ENCODE measurements around the gene TMEM181.
"Not testable (repeated sequence)": the region's sequence is repeated elsewhere in the genome, so short reads cannot be mapped to it uniquely, and the experiment has no call there.

Gene TMEM181

DNA sequence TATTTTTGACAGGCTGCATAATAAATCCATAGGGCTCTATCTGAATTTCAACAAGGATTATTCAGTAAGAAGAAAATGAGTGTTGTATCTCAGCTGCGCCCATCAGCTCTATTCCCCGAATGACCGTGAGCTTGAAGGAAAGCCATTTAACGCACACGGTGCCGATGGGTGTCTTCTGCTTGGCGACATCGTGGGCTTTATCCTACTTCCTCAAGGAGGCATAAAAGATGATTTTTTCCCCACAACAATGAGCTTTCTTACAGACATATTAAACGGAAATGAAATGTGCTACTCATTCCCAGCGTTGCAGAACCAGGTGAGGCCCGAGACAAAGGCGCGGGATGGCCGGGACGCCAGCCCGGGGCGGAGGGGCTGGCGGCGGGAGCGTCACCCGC, 83.9 kb downstream of the TMEM181 start:
- DNase-seq: no peak

- peak; percentile 79 for DNase-seq
Observed at GRCh38 chr6:158644231-158645063, 84.6 kb downstream of the TMEM181 start, which contains the start of gene DYNLT1. Gene DYNLT1 (minus strand): TSS chr6:158644743. CDS start chr6:158644708, 35 bp downstream.

DNA sequence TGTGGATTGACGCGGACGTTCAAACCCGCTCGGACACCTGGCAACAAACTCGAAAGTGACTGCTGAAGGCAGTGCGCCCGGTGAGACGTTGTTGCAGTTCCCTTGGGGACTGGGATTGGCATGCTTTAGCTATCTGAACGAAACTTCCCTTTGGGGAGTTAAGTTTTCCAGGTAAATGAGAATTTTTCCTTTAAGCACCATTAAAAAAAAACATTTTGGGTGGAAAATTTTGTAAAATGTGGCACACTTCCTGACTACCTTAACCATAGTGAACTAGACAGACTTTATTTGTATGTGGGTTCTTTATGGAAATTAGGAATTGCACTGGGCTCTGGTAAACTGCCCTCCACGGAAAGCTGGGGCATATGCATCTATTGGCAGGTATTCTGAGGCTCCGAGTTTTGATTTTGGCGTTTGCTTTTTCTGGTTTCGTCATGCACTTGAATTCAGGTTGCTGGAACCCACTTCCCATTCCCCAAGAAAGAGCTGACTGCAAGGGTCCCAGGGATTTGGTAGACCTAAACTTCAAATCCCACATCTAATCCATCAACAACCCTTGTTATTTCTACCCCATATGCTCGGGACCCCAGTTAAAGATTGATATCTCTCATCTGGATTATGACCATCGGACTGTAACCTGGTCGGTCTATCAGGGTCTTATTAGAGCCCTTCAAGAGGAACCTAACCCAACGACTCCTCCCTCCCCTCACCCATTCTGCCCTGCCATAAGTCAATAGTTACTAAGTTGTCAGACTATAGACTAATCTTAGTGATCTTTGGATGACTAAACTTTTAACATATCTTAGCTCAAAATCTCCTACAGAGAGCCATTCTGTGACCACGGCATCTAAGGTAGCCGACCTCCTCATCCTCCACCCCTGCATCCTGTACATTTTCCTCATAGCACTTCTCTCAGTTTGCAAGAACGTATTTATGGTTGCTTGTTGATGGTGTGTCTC, 85.5 kb downstream of the TMEM181 start:
- DNase-seq: peak; percentile 18

DNA sequence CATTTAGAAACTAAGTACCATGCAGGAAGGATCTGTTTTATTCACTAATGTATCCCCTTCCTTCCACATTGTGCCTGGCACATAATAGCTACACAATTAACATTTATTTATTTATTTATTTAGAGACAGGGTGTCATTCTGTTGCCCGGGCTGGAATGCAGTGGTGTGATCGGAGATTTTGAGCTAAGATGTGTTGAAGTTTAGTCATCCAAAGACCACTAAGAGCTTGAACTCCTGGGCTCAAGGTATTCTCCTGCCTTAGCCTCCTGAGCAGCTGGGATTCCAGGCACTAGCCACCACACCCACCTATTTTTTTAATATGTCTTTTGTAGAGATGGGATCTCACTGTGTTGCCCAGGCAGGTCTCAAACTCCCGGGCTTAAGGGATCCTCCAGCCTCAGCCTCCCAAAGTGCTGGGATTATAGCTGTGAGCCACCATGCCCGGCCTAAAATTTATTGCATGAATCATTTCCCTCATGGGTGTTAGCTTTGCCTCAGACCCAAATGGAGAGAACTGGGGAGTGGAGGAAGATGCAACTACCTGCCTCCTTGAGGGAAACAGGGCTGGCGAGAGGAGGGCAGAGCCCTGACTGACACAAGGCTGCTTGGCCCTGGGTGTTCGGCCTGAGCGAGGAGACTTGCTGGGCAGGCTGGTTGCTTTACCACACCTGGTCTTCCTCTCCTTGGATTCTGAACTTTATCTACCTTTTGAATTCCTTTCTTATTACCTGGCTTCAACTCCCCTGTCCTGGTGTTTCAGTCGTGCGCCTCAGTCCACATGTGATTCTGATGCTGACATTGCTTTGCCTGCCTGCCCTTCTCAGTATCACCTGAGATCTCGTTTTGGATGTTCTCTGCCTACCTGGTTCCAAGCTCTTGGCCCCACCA, 86.4 kb downstream of the TMEM181 start:
- DNase-seq: no peak

DNA sequence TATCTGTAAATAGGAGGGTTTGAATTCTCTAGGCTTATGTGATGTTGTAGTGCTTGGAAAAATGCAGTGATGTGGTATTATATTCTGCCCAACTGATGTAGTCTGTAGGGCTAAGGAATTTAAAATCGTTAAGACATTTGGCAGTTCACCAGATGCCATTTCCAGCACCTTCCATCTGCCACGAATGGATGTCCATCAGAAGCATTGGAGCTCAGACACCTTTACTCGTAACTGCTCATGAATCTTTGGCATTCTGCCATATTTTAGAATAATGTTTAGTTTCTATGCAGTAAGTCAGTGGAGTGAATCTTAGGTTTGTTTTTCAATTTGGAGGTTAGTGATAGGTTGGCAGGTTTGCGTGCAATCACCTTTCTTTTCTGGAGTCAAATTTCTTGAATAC, 87.6 kb downstream of the TMEM181 start:
- no peak for DNase-seq

GRCh38 chr6:158648682-158649131, 88.8 kb downstream of the TMEM181 start:
- DNase-seq: peak; percentile 16

DNA sequence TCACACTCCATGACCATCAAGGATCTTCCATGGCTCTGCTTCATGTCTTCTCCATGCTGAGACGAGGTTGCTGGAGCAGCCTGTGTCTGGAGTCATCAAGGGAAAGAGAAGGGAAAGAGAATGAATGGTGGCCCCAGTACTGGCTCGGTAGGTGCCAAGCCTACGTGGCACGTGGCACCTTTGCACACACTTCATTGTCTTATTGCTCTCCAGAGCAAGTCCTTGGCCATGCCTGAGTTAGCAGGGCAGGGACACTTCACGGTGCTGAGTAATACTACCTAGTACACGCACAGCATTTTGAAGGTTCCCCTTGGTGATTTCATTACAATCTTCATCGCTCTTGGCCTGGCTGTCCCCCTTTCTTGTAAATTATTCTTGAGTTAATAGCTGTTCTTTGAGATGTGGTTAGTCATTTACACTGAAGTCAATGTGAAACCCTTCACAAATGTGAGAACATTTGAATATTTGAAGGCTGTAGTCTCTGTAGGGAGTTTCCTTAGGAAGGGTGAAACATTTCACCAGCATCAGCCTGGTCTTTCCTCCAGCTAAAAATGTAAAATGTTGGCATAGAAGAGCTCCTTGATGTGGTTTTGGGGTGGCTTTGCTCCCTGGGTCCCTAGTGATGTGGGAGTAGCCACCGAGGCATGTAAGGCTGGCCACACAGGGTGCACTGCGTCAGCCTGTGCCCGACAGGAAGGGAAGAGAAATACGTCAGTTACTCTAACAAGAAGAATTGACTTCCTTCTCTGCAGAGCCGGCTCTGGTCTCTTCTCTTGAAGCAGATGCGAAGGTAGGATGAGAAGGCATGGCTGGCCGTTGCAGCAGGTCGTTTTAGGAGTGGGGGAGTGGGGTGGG, 89.6 kb downstream of the TMEM181 start, which contains the start of gene SYTL3:
SYTL3 (plus strand) TSS at position 766 of the 855 bp plus-strand sequence. CDS start 13,215 bp downstream, outside the sequence.
- DNase-seq: peak; percentile 84

DNA sequence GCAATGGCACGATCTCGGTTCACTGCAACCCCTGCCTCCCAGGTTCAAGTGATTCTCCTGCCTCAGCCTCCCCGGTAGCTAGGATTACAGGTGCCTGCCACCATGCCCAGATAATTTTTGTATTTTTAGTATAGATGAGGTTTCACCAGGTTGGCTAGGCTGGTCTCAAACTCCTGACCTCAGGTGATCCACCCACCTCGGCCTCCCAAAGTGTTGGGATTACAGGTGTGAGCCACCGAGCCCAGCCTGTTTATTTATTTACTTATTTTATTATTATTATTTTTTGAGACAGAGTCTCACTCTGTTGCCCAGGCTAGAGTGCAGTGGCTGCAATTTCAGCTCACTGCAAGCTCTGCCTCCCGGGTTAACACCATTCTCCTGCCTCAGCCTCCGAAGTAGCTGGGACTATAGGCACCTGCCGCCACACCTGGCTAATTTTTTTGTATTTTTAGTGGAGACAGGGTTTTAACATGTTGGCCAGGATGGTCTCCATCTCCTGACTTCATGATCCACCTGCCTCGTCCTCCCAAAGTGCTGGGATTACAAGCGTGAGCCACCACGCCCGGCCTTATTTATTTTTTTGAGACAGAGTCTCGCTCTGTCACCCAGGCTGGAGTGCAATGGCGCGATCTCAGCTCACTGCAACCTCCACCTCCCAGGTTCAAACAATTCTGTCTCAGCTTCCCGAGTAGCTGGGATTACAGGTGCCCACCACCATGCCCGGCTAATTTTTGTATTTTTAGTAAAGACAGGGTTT, 92.3 kb downstream of the TMEM181 start:
- DNase-seq: not testable (repeated sequence)

- DNase-seq: peak; percentile 90
Observed at GRCh38 chr6:158653577-158654354, 93.9 kb downstream of the TMEM181 start.

GRCh38 chr6:158654498-158654897, 94.6 kb downstream of the TMEM181 start:
- DNase-seq: no peak

- no peak for DNase-seq
Observed at GRCh38 chr6:158654960-158655489, 95.1 kb downstream of the TMEM181 start.

DNA sequence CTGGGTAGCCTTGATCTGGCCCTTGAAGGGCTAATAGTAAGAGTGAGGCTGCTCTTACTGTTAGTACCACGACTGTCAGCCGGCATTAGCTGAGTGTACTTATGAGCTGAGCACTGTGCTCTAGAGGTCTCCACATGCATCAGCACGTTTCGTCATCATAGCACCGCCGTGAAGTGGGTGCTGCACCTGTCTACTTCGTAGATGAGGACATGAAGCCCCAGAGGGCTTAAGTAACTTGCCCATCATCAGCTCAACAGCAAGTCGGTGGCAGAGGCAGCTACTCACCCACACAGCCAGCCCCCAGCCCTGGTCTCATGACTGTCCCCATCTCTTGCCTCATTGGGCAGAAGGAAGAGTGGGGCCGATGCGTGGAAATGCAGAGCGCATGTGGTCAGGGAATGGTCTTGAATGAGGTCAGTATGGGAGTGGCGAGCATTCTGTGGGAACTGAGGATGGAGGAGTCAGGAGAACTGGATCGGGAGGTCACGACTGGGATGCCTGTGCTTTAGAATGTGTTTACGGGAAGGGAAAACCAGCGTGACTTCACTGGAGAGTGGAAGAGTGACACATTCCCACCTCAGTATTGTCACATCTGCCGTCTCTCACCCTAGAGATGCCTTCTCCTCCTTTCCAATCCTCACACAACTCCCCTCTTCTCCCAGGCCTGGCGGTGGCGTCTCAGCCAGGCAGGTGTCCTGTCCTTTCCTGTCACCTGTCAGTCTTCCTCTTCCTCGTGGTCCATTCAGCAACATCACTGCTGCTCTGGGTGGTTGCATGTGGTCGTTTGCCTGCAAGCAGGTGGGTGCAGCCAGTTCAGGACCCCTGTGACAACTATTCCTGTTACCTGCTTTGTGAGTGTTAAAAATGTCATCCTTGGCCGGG, 95.9 kb downstream of the TMEM181 start:
- DNase-seq: no peak

GRCh38 chr6:158656986-158657385, 97.1 kb downstream of the TMEM181 start:
- not testable (repeated sequence) for DNase-seq

- no peak for DNase-seq
Observed at GRCh38 chr6:158660333-158660754, 100.5 kb downstream of the TMEM181 start.

- DNase-seq: no peak
Observed at GRCh38 chr6:158661156-158661685, 101.3 kb downstream of the TMEM181 start.

DNA sequence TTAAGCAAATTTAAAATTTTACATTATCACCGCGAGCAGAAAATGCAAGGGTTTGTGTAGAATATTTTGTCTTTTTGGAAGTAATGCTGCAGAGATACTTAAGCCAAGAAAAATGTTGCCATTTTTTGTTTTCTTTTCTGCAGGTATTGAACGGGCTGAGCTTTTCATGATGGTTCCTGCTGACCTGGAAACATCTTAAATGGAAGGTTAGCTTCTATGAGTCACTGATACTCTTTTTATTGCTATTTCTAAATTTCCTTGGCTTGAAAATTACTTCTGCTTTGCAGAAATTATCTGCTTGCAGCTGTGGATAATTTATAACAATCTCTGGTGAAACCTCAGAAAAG, 102.7 kb downstream of the TMEM181 start:
- no peak for DNase-seq

- DNase-seq: no peak
Observed at GRCh38 chr6:158662954-158663624, 103.2 kb downstream of the TMEM181 start.
